Spleen (tissue), 11 donors: ENCODE results near the gene MLF1. TPM values are rescaled to one million over a fixed set of nuclear protein-coding genes. Genes with fewer than 3 reads are reported as not detected.
A peak's percentile ranks its signal among the peaks of the same experiment; 100 is the strongest.

Experiments
- DNase-seq: peaks from one replicate; pipeline ENCODE4 v3.0.0-alpha.2; 2020
- H3K27ac ChIP-seq, 8 donors: fragments of 200-600 bp; sonication (generic) in 7 of 8; 1 replicate in 4 of 8; 2 replicates in 4 of 8; pipeline versions ENCODE4 v1.5.0 to v1.8.0; 2016 to 2021; ENCODE audit warnings: inconsistent platforms in 4 of 8, mild to moderate bottlenecking in 4 of 8, moderate library complexity in 1 of 8
- H3K27me3 ChIP-seq, 7 donors: fragments of 200-600 bp; sonication (generic) in 6 of 7; replicated peaks in 1 of 7; 1 replicate in 4 of 7; 2 replicates in 3 of 7; pipeline versions ENCODE4 v1.5.0 to v1.8.0; 2016 to 2021; ENCODE audit warnings: inconsistent platforms in 3 of 7, mild to moderate bottlenecking in 1 of 7
- H3K36me3 ChIP-seq, 6 donors: fragments of 200-600 bp; sonication (generic) in 5 of 6; 1 replicate in 4 of 6; 2 replicates in 2 of 6; pipeline versions ENCODE4 v1.5.0 to v1.8.0; 2016 to 2021; ENCODE audit warnings: inconsistent platforms in 2 of 6
- H3K4me1 ChIP-seq, 6 donors: fragments of 200-600 bp; sonication (generic) in 5 of 6; 1 replicate in 3 of 6; 2 replicates in 3 of 6; pipeline versions ENCODE4 v1.5.0 to v1.8.0; 2016 to 2021; ENCODE audit warnings: inconsistent platforms in 3 of 6
- H3K4me3 ChIP-seq, 8 donors: fragments of 200-600 bp; sonication (generic) in 7 of 8; 1 replicate in 4 of 8; 2 replicates in 4 of 8; pipeline versions ENCODE4 v1.5.0 to v1.8.0; 2016 to 2021; ENCODE audit warnings: inconsistent platforms in 4 of 8, mild to moderate bottlenecking in 4 of 8, moderate library complexity in 2 of 8
- H3K9me3 ChIP-seq, 8 donors: fragments of 200-600 bp; sonication (generic) in 7 of 8; 1 replicate in 4 of 8; 2 replicates in 4 of 8; pipeline versions ENCODE4 v1.5.0 to v1.8.0; 2016 to 2021; ENCODE audit warnings: inconsistent platforms in 4 of 8
- POLR2A ChIP-seq, 3 donors: fragments of 450-650 bp; IDR thresholded peaks; one replicate each; pipeline ENCODE4 v1.5.1; 2017; ENCODE audit warnings: antibody characterized with exemption in 3 of 3, mild to moderate bottlenecking in 1 of 3
- POLR2AphosphoS5 ChIP-seq, 3 donors: sonication (generic); formaldehyde crosslinking; IDR thresholded peaks; one replicate each; pipeline ENCODE4 v1.5.1; 2017; ENCODE audit warnings: antibody characterized with exemption in 3 of 3
- whole genome bisulfite sequencing, 5 donors: extraction: QIAGEN DNeasy Blood & Tissue Kit in 3 of 5; methylation state at CpG; one replicate each; pipeline versions ENCODE4 v1.1.5 to v1.1.7; 2013 to 2018; 5-methylcytosine and 5-hydroxymethylcytosine counted together
- intact Hi-C: fragments of 100-400 bp; cut with DNase I; formaldehyde crosslinking; loops from one replicate; pipeline ENCODE4 v1.15.0; 2023; ENCODE audit warnings: low total_unique reads
- polyA plus RNA-seq, 3 donors: library from polyadenylated mRNA; stranded (reverse); fragments of 200-250 nt; gene quantifications; one replicate each; pipeline ENCODE4 v1.2.1, GENCODE V29; 2013
- total RNA-seq, 7 donors: library from RNA; depleted of rRNA in 3 of 7; stranded (reverse); fragments of >200 nt in 3 of 7; fragmentation: NEBNext Ultra II Directional in 4 of 7; extraction: Animal tissue kit (Norgen Biotek cat#: 25700) in 4 of 7; gene quantifications; one replicate each; pipeline versions ENCODE4 v1.1.0 to v1.2.1, GENCODE V29; 2016 to 2021
- TF ChIP-seq, protein P1 (sequence below), 11 experiments: fragments of 200-600 bp in 7 of 11; fragments of 450-650 bp in 4 of 11; sonication (generic) in 4 of 11; IDR thresholded peaks in 8 of 11; conservative IDR thresholded peaks in 3 of 11; 1 replicate in 7 of 11; 2 replicates in 4 of 11; pipeline versions ENCODE4 v1.4.0 to v1.8.0; 2016 to 2021; ENCODE audit warnings: antibody characterized with exemption in 11 of 11, inconsistent platforms in 4 of 11, mild to moderate bottlenecking in 1 of 11
- donor health status: healthy with polysubstance abuse.
- donor health status: DM: no; HTN: no; CAD: no; lungs with moderate emphysema.
- donor health status: DM: no; HTN: no; CAD: no.
- donor health status: Bipolar disorder and iron deficiency.
- donor health status: healthy.
- donor health status: DM: no; HTN: no; CAD: no.
- donor health status: DM: yes; HTN: yes; CAD: no.

MLF1 gene
- total and polyA plus RNA-seq, 10 donors, result 1.3 to 4.1 (median 2.8) TPM

DNA sequence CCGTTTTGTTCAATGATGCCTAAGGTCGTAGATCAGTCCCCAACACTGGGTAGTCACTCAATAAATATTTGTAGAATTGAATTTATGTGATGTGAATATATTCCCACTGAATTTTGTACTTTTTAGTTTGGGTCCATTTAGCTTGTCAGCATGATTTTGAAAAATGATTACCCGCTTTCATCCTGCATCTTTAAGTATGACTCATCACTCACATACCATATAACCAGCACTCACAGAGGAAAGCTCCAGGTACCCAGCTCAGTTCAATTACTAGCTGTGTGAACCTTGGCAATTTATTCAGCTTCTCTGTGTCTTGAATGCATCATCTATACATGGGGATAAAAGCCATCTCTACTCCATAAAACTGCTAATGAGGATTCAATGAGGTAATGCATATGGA is 2.2 kb upstream of the MLF1 start:
- Histone ChIP-seq H3K27me3 (peaks cover 0 to 40% (median 0%) of the 10 kb centered on the region in 7 donors), H3K9me3 (peaks cover 0 to 4% (median 0%) of the 10 kb centered on the region in 8 donors), H3K4me1 (peaks cover 0 to 14% (median 5%) of the 10 kb centered on the region in 6 donors), H3K4me3 (no peak overlapping the region), H3K36me3 (no peaks in the 10 kb centered on the region), H3K27ac (no peak overlapping the region)
- no peak for DNase-seq
- intact Hi-C loops, result no loop called here
- WGBS, 5 donors, result 86 to 89% (median 88%) methylated on average over 3 of the region's 3 CpGs
- TF ChIP-seq POLR2A (IDR thresholded peaks at IDR 0.05) (no peak), POLR2AphosphoS5 (IDR thresholded peaks at IDR 0.05) (no peak)
- TF ChIP-seq, protein P1, sequence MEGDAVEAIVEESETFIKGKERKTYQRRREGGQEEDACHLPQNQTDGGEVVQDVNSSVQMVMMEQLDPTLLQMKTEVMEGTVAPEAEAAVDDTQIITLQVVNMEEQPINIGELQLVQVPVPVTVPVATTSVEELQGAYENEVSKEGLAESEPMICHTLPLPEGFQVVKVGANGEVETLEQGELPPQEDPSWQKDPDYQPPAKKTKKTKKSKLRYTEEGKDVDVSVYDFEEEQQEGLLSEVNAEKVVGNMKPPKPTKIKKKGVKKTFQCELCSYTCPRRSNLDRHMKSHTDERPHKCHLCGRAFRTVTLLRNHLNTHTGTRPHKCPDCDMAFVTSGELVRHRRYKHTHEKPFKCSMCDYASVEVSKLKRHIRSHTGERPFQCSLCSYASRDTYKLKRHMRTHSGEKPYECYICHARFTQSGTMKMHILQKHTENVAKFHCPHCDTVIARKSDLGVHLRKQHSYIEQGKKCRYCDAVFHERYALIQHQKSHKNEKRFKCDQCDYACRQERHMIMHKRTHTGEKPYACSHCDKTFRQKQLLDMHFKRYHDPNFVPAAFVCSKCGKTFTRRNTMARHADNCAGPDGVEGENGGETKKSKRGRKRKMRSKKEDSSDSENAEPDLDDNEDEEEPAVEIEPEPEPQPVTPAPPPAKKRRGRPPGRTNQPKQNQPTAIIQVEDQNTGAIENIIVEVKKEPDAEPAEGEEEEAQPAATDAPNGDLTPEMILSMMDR (IDR thresholded peaks at IDR 0.05 in 8 of 11, conservative IDR thresholded peaks at IDR 0.05 in 3 of 11), result no peak

DNA sequence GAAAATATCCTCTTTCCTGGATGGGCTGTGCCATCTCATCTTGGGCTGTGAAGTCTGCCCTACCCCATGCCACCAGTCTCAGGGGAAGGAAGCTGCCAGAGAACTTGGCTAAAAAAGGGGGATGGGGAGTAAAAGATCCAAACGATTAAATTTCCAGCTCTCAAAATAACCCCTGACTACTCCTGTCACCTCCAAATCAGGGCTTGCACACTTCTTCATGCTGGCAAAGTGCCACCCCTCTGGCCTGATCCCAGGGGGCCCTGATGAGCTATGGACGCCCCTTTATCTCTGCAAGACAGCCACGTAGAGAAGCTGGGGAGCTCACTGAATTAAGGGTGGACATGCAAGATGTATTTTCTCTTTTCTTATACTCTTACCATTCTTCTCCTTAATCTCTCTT is 1.2 kb upstream of the MLF1 start:
- no peak overlapping the region for H3K27ac ChIP-seq
- WGBS, 5 donors, result 54 to 65% (median 57%) methylated on average over 3 of the region's 3 CpGs
- peaks cover 0 to 14% (median 5%) of the 10 kb centered on the region in 6 donors for H3K4me1 ChIP-seq

DNA sequence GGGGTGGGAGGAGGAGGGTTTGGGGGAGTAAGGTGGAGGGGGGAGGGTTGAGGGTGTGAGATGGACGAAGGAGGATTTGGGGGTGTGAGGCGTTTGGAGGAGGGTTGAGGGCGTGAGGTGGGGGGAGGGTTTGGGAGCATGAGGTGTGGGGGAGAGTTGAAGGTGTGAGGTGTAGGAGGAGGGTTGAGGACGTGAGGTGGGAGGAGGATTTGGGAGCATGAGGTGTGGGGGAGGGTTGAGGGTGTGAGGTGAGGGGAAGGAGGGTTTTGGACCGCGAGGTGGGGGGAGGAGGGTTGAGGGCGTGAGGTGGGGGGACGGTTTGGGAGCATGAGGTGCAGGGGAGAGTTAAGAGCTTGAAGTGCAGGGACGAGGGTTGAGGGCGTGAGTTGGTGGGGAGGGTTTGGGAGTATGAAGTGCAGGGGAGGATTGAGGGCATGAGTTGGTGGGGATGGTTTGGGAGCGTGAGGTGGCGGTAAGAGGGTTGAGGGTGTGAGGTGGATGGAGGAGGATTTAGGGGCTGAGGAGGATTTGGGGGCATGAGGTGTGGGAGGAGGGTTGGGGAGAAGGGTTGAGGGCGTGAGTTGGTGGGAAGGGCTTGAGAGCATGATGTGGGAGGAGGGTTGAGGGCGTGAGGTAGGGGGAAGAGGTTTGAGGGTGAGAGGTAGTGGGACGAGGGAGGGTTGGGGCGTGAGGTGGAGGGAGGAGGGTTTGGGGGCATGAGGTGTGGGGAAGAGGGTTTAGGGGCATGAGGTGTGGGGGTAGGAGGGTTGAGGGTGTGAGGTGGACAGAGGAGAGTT is 1.2 kb downstream of the MLF1 start:
- intact Hi-C loops, result no loop called here
- TF ChIP-seq, protein P1 (IDR thresholded peaks at IDR 0.05 in 8 of 11, conservative IDR thresholded peaks at IDR 0.05 in 3 of 11), result no peak
- TF ChIP-seq POLR2A (IDR thresholded peaks at IDR 0.05) (no peak), POLR2AphosphoS5 (IDR thresholded peaks at IDR 0.05) (no peak)
- Histone ChIP-seq H3K27me3 (peaks cover 0 to 35% (median 0%) of the 10 kb centered on the region in 7 donors), H3K4me3 (peak overlapping the region in 1 of 8 donors; percentile 71), H3K4me1 (peaks cover 0 to 14% (median 5%) of the 10 kb centered on the region in 6 donors), H3K9me3 (no peaks in the 10 kb centered on the region), H3K27ac (no peak overlapping the region), H3K36me3 (no peaks in the 10 kb centered on the region)
- no peak for DNase-seq
- WGBS, 5 donors, result 90 to 93% (median 92%) methylated on average over 15 to 16 of the region's 16 CpGs

More for the DNA sequence above, 1.2 kb upstream of the MLF1 start:
- H3K27me3 ChIP-seq, result peaks cover 0 to 40% (median 0%) of the 10 kb centered on the region in 7 donors
- peak; percentile 62 for DNase-seq
- no peaks in the 10 kb centered on the region for H3K36me3 ChIP-seq
- peaks cover 0 to 4% (median 0%) of the 10 kb centered on the region in 8 donors for H3K9me3 ChIP-seq
- TF ChIP-seq POLR2A (IDR thresholded peaks at IDR 0.05) (no peak), POLR2AphosphoS5 (IDR thresholded peaks at IDR 0.05) (no peak)
- TF ChIP-seq, protein P1 (IDR thresholded peaks at IDR 0.05 in 8 of 11, conservative IDR thresholded peaks at IDR 0.05 in 3 of 11), result no peak
- intact Hi-C loops, result no loop called here
- H3K4me3 ChIP-seq, result no peak overlapping the region

DNA sequence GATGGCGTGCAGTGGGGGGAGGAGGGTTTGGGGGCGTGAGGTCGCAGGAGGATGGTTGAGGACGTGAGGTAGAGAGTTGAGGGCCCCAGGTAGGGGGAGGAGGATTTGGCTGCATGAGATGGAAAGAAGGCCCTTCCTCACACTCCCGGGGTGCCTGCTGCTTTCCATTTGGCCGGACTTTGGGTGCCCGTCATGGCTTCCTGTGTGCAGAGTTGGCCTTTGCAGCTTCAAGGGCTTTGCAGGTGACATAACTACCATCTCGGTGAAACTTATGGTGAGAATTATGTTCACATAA is 1.7 kb downstream of the MLF1 start:
- 91 to 94% (median 93%) methylated on average over 8 of the region's 8 CpGs for WGBS, 5 donors
- TF ChIP-seq POLR2AphosphoS5 (IDR thresholded peaks at IDR 0.05), result no peak
- TF ChIP-seq, protein P1 (IDR thresholded peaks at IDR 0.05 in 8 of 11, conservative IDR thresholded peaks at IDR 0.05 in 3 of 11), result no peak
- TF ChIP-seq POLR2A (IDR thresholded peaks at IDR 0.05), result no peak

More for the DNA sequence above, 1.7 kb downstream of the MLF1 start:
- no peak overlapping the region for H3K27ac ChIP-seq
- H3K27me3 ChIP-seq, result peaks cover 0 to 35% (median 0%) of the 10 kb centered on the region in 7 donors
- H3K4me3 ChIP-seq, result no peak overlapping the region
- DNase-seq, result no peak
- H3K36me3 ChIP-seq, result no peaks in the 10 kb centered on the region
- intact Hi-C loops, result no loop called here
- H3K4me1 ChIP-seq, result peaks cover 0 to 14% (median 5%) of the 10 kb centered on the region in 6 donors
- no peaks in the 10 kb centered on the region for H3K9me3 ChIP-seq
